IMR-90 (cell line): ENCODE data around the gene ACADSB. TPM values are rescaled to one million over a fixed set of nuclear protein-coding genes. Genes with fewer than 3 reads are reported as not detected.

ENCODE experiments used
- ATAC-seq: fragments of 200-7000 bp; cut with Tn5 transposase; 2 replicates; pipeline ENCODE4 v1.9.1; 2020; ENCODE audit warnings: low read depth, mild to moderate bottlenecking, moderate library complexity
- Bru-seq: library from RNA; stranded (reverse); fragments of 400-500 nt; gene quantifications from one replicate; lab custom pipeline; 2021; lab: Mats Ljungman, UMichigan
- BruChase-seq, 2 experiments: library from RNA; stranded (reverse); fragments of 400-500 nt; gene quantifications; one replicate each; lab custom pipeline; 2021; lab: Mats Ljungman, UMichigan
- BruUV-seq: library from RNA; stranded (reverse); fragments of 400-500 nt; replicated peaks from 2 replicates; lab custom pipeline; 2021; lab: Mats Ljungman, UMichigan
- CTCF ChIA-PET: fragments of 300-600 bp; formaldehyde crosslinking; extraction: SDS; loops from one replicate; lab custom pipeline; 2021; ENCODE audit warnings: antibody characterized with exemption; lab: Yijun Ruan, JAX
- POLR2A ChIA-PET: fragments of 300-600 bp; sonication (Branson Sonifier 250); formaldehyde crosslinking; loops from one replicate; lab custom pipeline; 2022; ENCODE audit warnings: antibody characterized with exemption; ENCODE audit not compliant: unreplicated experiment; lab: Charles Lee
- DNase-seq: peaks from one replicate; pipeline ENCODE4 v3.0.0; 2013
- H2AFZ ChIP-seq: replicated peaks from 2 replicates; pipeline ENCODE3; 2013; ENCODE audit warnings: low read length, mild to moderate bottlenecking; ENCODE audit not compliant: poor library complexity
- H2AK5ac ChIP-seq: 2 replicates; pipeline ENCODE4 v1.6.1; 2013; ENCODE audit warnings: low read depth, low read length, inconsistent platforms
- H2AK9ac ChIP-seq: replicated peaks from 2 replicates; pipeline ENCODE3; 2013; ENCODE audit warnings: mild to moderate bottlenecking, low read depth, low read length, moderate library complexity; ENCODE audit not compliant: poor library complexity
- H2BK120ac ChIP-seq: 2 replicates; pipeline ENCODE4 v1.6.1; 2013; ENCODE audit warnings: low read depth, low read length, inconsistent platforms
- H2BK15ac ChIP-seq: 3 replicates; pipeline ENCODE4 v1.6.1; 2013; ENCODE audit warnings: low read depth, low read length, inconsistent platforms
- H2BK20ac ChIP-seq: 2 replicates; pipeline ENCODE4 v1.6.1; 2013; ENCODE audit warnings: low read depth, mild to moderate bottlenecking, inconsistent platforms, low read length, moderate library complexity
- H2BK5ac ChIP-seq: 2 replicates; pipeline ENCODE4 v1.6.1; 2013; ENCODE audit warnings: mild to moderate bottlenecking, low read depth, low read length, inconsistent platforms; ENCODE audit not compliant: poor library complexity, severe bottlenecking
- H3K14ac ChIP-seq: replicated peaks from 2 replicates; pipeline ENCODE4 v1.6.1; 2013; ENCODE audit warnings: low read depth, low read length, inconsistent platforms
- H3K18ac ChIP-seq: 2 replicates; pipeline ENCODE4 v1.6.1; 2013; ENCODE audit warnings: low read depth, low read length, control low read depth
- H3K23ac ChIP-seq: 2 replicates; pipeline ENCODE4 v1.6.1; 2013; ENCODE audit warnings: low read depth, low read length, inconsistent platforms
- H3K27ac ChIP-seq: 2 replicates; pipeline ENCODE4 v1.5.1; 2013; ENCODE audit warnings: mild to moderate bottlenecking, control low read depth, low read length; ENCODE audit not compliant: insufficient read depth
- H3K27me3 ChIP-seq: 2 replicates; pipeline ENCODE4 v1.6.1; 2013; ENCODE audit warnings: low read length; ENCODE audit not compliant: control insufficient read depth, insufficient read depth
- H3K36me3 ChIP-seq: 2 replicates; pipeline ENCODE4 v1.6.1; 2013; ENCODE audit warnings: low read length, mixed read lengths; ENCODE audit not compliant: control insufficient read depth, insufficient read depth
- H3K4ac ChIP-seq: 2 replicates; pipeline ENCODE4 v1.6.1; 2013; ENCODE audit warnings: low read depth, low read length, inconsistent platforms
- H3K4me1 ChIP-seq: 2 replicates; pipeline ENCODE4 v1.6.1; 2013; ENCODE audit warnings: low read length, mixed read lengths; ENCODE audit not compliant: control insufficient read depth, insufficient read depth
- H3K4me2 ChIP-seq: 2 replicates; pipeline ENCODE4 v1.6.1; 2013; ENCODE audit warnings: low read depth, mild to moderate bottlenecking, control low read depth, low read length, moderate library complexity
- H3K4me3 ChIP-seq: 2 replicates; pipeline ENCODE4 v1.5.1; 2013; ENCODE audit warnings: low read depth, mild to moderate bottlenecking, control low read depth, low read length, moderate library complexity; ENCODE audit not compliant: insufficient read depth
- H3K56ac ChIP-seq: 2 replicates; pipeline ENCODE4 v1.6.1; 2013; ENCODE audit warnings: low read length, inconsistent platforms; ENCODE audit not compliant: insufficient read depth; ENCODE audit errors: extremely low read depth
- H3K79me1 ChIP-seq, 2 experiments: 2 replicates each; pipeline ENCODE4 v1.6.1; 2013; ENCODE audit warnings: low read length in 2 of 2, inconsistent platforms in 1 of 2, low read depth in 1 of 2
- H3K9ac ChIP-seq: 2 replicates; pipeline ENCODE4 v1.6.1; 2013; ENCODE audit warnings: low read depth, low read length, control low read depth
- H3K9me1 ChIP-seq: 2 replicates; pipeline ENCODE4 v1.6.1; 2013; ENCODE audit warnings: low read length, inconsistent platforms; ENCODE audit not compliant: insufficient read depth
- H3K9me3 ChIP-seq: 2 replicates; pipeline ENCODE4 v1.6.1; 2013; ENCODE audit warnings: low read length; ENCODE audit not compliant: control insufficient read depth, insufficient read depth
- H4K20me1 ChIP-seq: 2 replicates; pipeline ENCODE4 v1.6.1; 2013; ENCODE audit warnings: low read length, inconsistent platforms; ENCODE audit not compliant: insufficient read depth
- H4K5ac ChIP-seq: 2 replicates; pipeline ENCODE4 v1.6.1; 2013; ENCODE audit warnings: mild to moderate bottlenecking, low read depth, low read length, control low read depth
- H4K8ac ChIP-seq, 2 experiments: 2 replicates each; pipeline ENCODE4 v1.6.1; 2013; ENCODE audit warnings: low read depth in 2 of 2, low read length in 2 of 2, control low read depth in 1 of 2, inconsistent platforms in 1 of 2
- H4K91ac ChIP-seq: 2 replicates; pipeline ENCODE4 v1.6.1; 2013; ENCODE audit warnings: low read depth, low read length, inconsistent platforms; ENCODE audit not compliant: insufficient read depth
- CEBPB ChIP-seq: IDR thresholded peaks from 2 replicates; pipeline ENCODE4 v1.6.1; 2012; ENCODE audit warnings: low read depth, low read length, improper control_type of control experiment
- CHD1 ChIP-seq: IDR thresholded peaks from 2 replicates; pipeline ENCODE4 v1.6.1; 2012; ENCODE audit warnings: low read depth, low read length, improper control_type of control experiment
- CTCF ChIP-seq: conservative IDR thresholded peaks from 2 replicates; pipeline ENCODE4 v1.5.1; 2012; ENCODE audit warnings: mild to moderate bottlenecking, low read depth, low read length, improper control_type of control experiment
- ELK1 ChIP-seq: fragments of 150-350 bp; IDR thresholded peaks from 2 replicates; pipeline ENCODE4 v1.6.1; 2016; ENCODE audit warnings: low read depth, mild to moderate bottlenecking, low read length, moderate library complexity, borderline replicate concordance
- FOS ChIP-seq: fragments of 150-350 bp; IDR thresholded peaks from 2 replicates; pipeline ENCODE4 v1.6.1; 2016; ENCODE audit warnings: low read depth, low read length
- MAFK ChIP-seq: IDR thresholded peaks from 2 replicates; pipeline ENCODE4 v1.6.1; 2012; ENCODE audit warnings: low read depth, low read length, improper control_type of control experiment
- MAZ ChIP-seq: IDR thresholded peaks from 2 replicates; pipeline ENCODE4 v1.6.1; 2012; ENCODE audit warnings: low read depth, mild to moderate bottlenecking, low read length, improper control_type of control experiment, moderate library complexity, borderline replicate concordance
- NFE2L2 ChIP-seq: fragments of 150-350 bp; IDR thresholded peaks from 2 replicates; pipeline ENCODE4 v1.6.1; 2016; ENCODE audit warnings: low read depth, mild to moderate bottlenecking, low read length
- RAD21 ChIP-seq: IDR thresholded peaks from 2 replicates; pipeline ENCODE4 v1.6.1; 2012; ENCODE audit warnings: low read length, improper control_type of control experiment
- SMC3 ChIP-seq: fragments of 150-350 bp; IDR thresholded peaks from 2 replicates; pipeline ENCODE4 v1.6.1; 2016; ENCODE audit warnings: low read depth, mild to moderate bottlenecking, antibody characterized with exemption, low read length, moderate library complexity
- USF2 ChIP-seq: fragments of 150-350 bp; IDR thresholded peaks from 2 replicates; pipeline ENCODE4 v1.6.1; 2017; ENCODE audit warnings: mild to moderate bottlenecking, antibody characterized with exemption, low read length, low read depth
- WGBS, 2 experiments: methylation state at CpG; one replicate each; pipeline versions ENCODE4 v1.1.5 to v1.1.7; 2013; ENCODE audit warnings: missing lambda C conversion rate in 2 of 2; ENCODE audit not compliant: insufficient read length in 1 of 2; ENCODE audit errors: extremely low coverage in 2 of 2; 5-methylcytosine and 5-hydroxymethylcytosine counted together
- dilution Hi-C: fragments of 300-500 bp; cut with HindIII; formaldehyde crosslinking; loops from one replicate; pipeline ENCODE4 v1.14.3; 2018; ENCODE audit warnings: low sequenced_read_pairs; ENCODE audit not compliant: unreplicated experiment
- in situ Hi-C: fragments of 300-500 bp; cut with MboI; formaldehyde crosslinking; loops from 3 replicates; pipeline ENCODE4 v1.14.3; 2019; ENCODE audit warnings: low sequenced_read_pairs, inconsistent platforms, mixed read lengths
- intact Hi-C: fragments of 100-400 bp; cut with micrococcal nuclease; formaldehyde crosslinking; loops from 2 replicates; pipeline ENCODE4 v1.10.0; 2022
- long read RNA-seq: library from polyadenylated mRNA; unstranded; transcript quantifications from one replicate; pipeline ENCODE4 v2.0.0, GENCODE V29; 2021; ENCODE audit not compliant: unreplicated experiment
- polyA plus RNA-seq, 3 experiments: library from polyadenylated mRNA; depleted of rRNA; stranded (reverse); fragments of >200 nt; gene quantifications; 2 replicates each; pipeline ENCODE4 v1.2.3, GENCODE V29; 2012; ENCODE audit warnings: low replicate concordance in 1 of 3
- total RNA-seq: library from RNA; depleted of rRNA; stranded (reverse); fragments of >200 nt; gene quantifications from 2 replicates; pipeline ENCODE4 v1.2.3, GENCODE V29; 2012; rRNA removed

The ACADSB gene
- total RNA-seq, result 9.2 and 10.6 TPM in 2 replicates
- polyA plus RNA-seq (2012; rRNA removed), result 3.8 and 6.2 TPM in 2 replicates
- 0.84 and 1.6 TPM in 2 replicates for polyA plus RNA-seq (2012; cell fraction: cytosol; rRNA removed)
- polyA plus RNA-seq (2012; cell fraction: nucleus; rRNA removed; ENCODE audit: low replicate concordance), result 0.72 and 6.5 TPM in 2 replicates
- Bru-seq, nascent RNA, result percentile 60 among the genes with signal in this experiment
- BruChase-seq, experiment 1, labeled RNA remaining after a 6-hour chase, result percentile 75 among the genes with signal in this experiment
- percentile 66 among the genes with signal in this experiment for BruChase-seq, experiment 2, labeled RNA remaining after a 2-hour chase
- long read RNA-seq, full-length matches to known transcripts, result 4 of 11 reads
- long read RNA-seq, partial matches to known transcripts, result 2 of 11 reads
- long read RNA-seq, other reads (novel, unspliced or antisense), result 5 of 11 reads

- in situ Hi-C loops (no loop called here), dilution Hi-C loops (no loop called here), intact Hi-C loops (loop anchor here (2.0 kb wide), 1 partner anchor 52 kb away; no protein-coding TSS in a partner anchor)
- peaks cover 14 to 30% of the 10 kb centered on the region in 2 experiments for H3K79me1 ChIP-seq
- H2BK120ac ChIP-seq, result no peak within 1 kb of the TSS
- no peak within 1 kb of the TSS for H2BK15ac ChIP-seq
- H3K36me3 ChIP-seq, result no peaks in the 10 kb centered on the region
- peak within 1 kb of the TSS; percentile 66 for H3K4me3 ChIP-seq
- H3K27me3 ChIP-seq, result no peaks in the 10 kb centered on the region
- H3K4me2 ChIP-seq, result peak within 1 kb of the TSS; percentile 93
- 0% methylated on average over 15 of the region's 68 CpGs; no CpG with 5 or more reads in 1 of the 2 experiments for WGBS, 2 experiments
- peak within 1 kb of the TSS; percentile 55 for H3K14ac ChIP-seq
- peak within 1 kb of the TSS; percentile 75 for H3K4ac ChIP-seq
- peak within 1 kb of the TSS; percentile 100 for H2AFZ ChIP-seq
- H3K4me1 ChIP-seq, result no peaks in the 10 kb centered on the region
- no peaks in the 10 kb centered on the region for H3K9me3 ChIP-seq
- peak within 1 kb of the TSS; percentile 86 for H3K23ac ChIP-seq
- no peaks in the 10 kb centered on the region; the same call in 1 of the 2 replicates for H4K20me1 ChIP-seq
- peak within 1 kb of the TSS; percentile 83 for H3K9ac ChIP-seq
- H2AK9ac ChIP-seq, result peak within 1 kb of the TSS; percentile 97
- CTCF ChIA-PET, result no interaction called here
- no peak within 1 kb of the TSS; the same call in 1 of the 2 replicates for H3K18ac ChIP-seq
- peak within 1 kb of the TSS; percentile 49 for H2BK5ac ChIP-seq
- peak; percentile 97 for DNase-seq
- POLR2A ChIA-PET, result no interaction called here
- H2BK20ac ChIP-seq, result no peak within 1 kb of the TSS
- BruUV-seq, result no TSS peak
- peak within 1 kb of the TSS; percentile 83 for H3K27ac ChIP-seq
- H4K8ac ChIP-seq, result peak within 1 kb of the TSS in 1 of 2 experiments; percentile 66; a peak in 1 of 4 replicates
- H3K9me1 ChIP-seq, result no peaks in the 10 kb centered on the region
- no peak within 1 kb of the TSS; the same call in none of the 2 replicates for H2AK5ac ChIP-seq
- peak within 1 kb of the TSS; percentile 66; the same call in 1 of the 2 replicates for H4K91ac ChIP-seq
- peak; percentile 97 for ATAC-seq
- peak within 1 kb of the TSS; percentile 43; the same call in 1 of the 2 replicates for H3K56ac ChIP-seq
- H4K5ac ChIP-seq, result peak within 1 kb of the TSS; percentile 16; the same call in 1 of the 2 replicates
- TF ChIP-seq NFE2L2 (no peak), CHD1 (peak; percentile 28; the same call in 1 of the 2 replicates), MAZ (peak; percentile 99), ELK1 (no peak), CEBPB (peak; percentile 23; the same call in 1 of the 2 replicates), MAFK (no peak), RAD21 (no peak), SMC3 (no peak), USF2 (no peak), CTCF (no peak), FOS (0 out of 2 replicates have a peak, but pooled peaks have one; percentile 10)
Measured at GRCh38 chr10:123008355-123009104, at the start of gene ACADSB, which contains the start of gene IKZF5. Gene ACADSB, plus strand, starts transcription at chr10:123009006. Its CDS starts 24 bp downstream, at chr10:123009030. Gene IKZF5, minus strand, starts transcription at chr10:123008795. Its CDS starts 10,170 bp downstream, at chr10:122998625.
